IMR-90 (cell line): ENCODE measurements around the gene RAB31. TPM values are rescaled to one million over a fixed set of nuclear protein-coding genes. Genes with fewer than 3 reads are reported as not detected.

Experiments
- ATAC-seq: fragments of 200-7000 bp; cut with Tn5 transposase; 2 replicates; pipeline ENCODE4 v1.9.1; 2020; ENCODE audit warnings: low read depth, mild to moderate bottlenecking, moderate library complexity
- BruUV-seq: library from RNA; stranded (reverse); fragments of 400-500 nt; replicated peaks from 2 replicates; lab custom pipeline; 2021; lab: Mats Ljungman, UMichigan
- CTCF ChIA-PET: fragments of 300-600 bp; formaldehyde crosslinking; extraction: SDS; loops from one replicate; lab custom pipeline; 2021; ENCODE audit warnings: antibody characterized with exemption; lab: Yijun Ruan, JAX
- POLR2A ChIA-PET: fragments of 300-600 bp; sonication (Branson Sonifier 250); formaldehyde crosslinking; loops from one replicate; lab custom pipeline; 2022; ENCODE audit warnings: antibody characterized with exemption; ENCODE audit not compliant: unreplicated experiment; lab: Charles Lee
- DNase-seq: peaks from one replicate; pipeline ENCODE4 v3.0.0; 2013
- H2AFZ ChIP-seq: replicated peaks from 2 replicates; pipeline ENCODE3; 2013; ENCODE audit warnings: low read length, mild to moderate bottlenecking; ENCODE audit not compliant: poor library complexity
- H2AK5ac ChIP-seq: 2 replicates; pipeline ENCODE4 v1.6.1; 2013; ENCODE audit warnings: low read depth, low read length, inconsistent platforms
- H2AK9ac ChIP-seq: replicated peaks from 2 replicates; pipeline ENCODE3; 2013; ENCODE audit warnings: mild to moderate bottlenecking, low read depth, low read length, moderate library complexity; ENCODE audit not compliant: poor library complexity
- H2BK120ac ChIP-seq: 2 replicates; pipeline ENCODE4 v1.6.1; 2013; ENCODE audit warnings: low read depth, low read length, inconsistent platforms
- H2BK15ac ChIP-seq: 3 replicates; pipeline ENCODE4 v1.6.1; 2013; ENCODE audit warnings: low read depth, low read length, inconsistent platforms
- H2BK20ac ChIP-seq: 2 replicates; pipeline ENCODE4 v1.6.1; 2013; ENCODE audit warnings: low read depth, mild to moderate bottlenecking, inconsistent platforms, low read length, moderate library complexity
- H2BK5ac ChIP-seq: 2 replicates; pipeline ENCODE4 v1.6.1; 2013; ENCODE audit warnings: mild to moderate bottlenecking, low read depth, low read length, inconsistent platforms; ENCODE audit not compliant: poor library complexity, severe bottlenecking
- H3K14ac ChIP-seq: replicated peaks from 2 replicates; pipeline ENCODE4 v1.6.1; 2013; ENCODE audit warnings: low read depth, low read length, inconsistent platforms
- H3K18ac ChIP-seq: 2 replicates; pipeline ENCODE4 v1.6.1; 2013; ENCODE audit warnings: low read depth, low read length, control low read depth
- H3K23ac ChIP-seq: 2 replicates; pipeline ENCODE4 v1.6.1; 2013; ENCODE audit warnings: low read depth, low read length, inconsistent platforms
- H3K27ac ChIP-seq: 2 replicates; pipeline ENCODE4 v1.5.1; 2013; ENCODE audit warnings: mild to moderate bottlenecking, control low read depth, low read length; ENCODE audit not compliant: insufficient read depth
- H3K27me3 ChIP-seq: 2 replicates; pipeline ENCODE4 v1.6.1; 2013; ENCODE audit warnings: low read length; ENCODE audit not compliant: control insufficient read depth, insufficient read depth
- H3K36me3 ChIP-seq: 2 replicates; pipeline ENCODE4 v1.6.1; 2013; ENCODE audit warnings: low read length, mixed read lengths; ENCODE audit not compliant: control insufficient read depth, insufficient read depth
- H3K4ac ChIP-seq: 2 replicates; pipeline ENCODE4 v1.6.1; 2013; ENCODE audit warnings: low read depth, low read length, inconsistent platforms
- H3K4me1 ChIP-seq: 2 replicates; pipeline ENCODE4 v1.6.1; 2013; ENCODE audit warnings: low read length, mixed read lengths; ENCODE audit not compliant: control insufficient read depth, insufficient read depth
- H3K4me2 ChIP-seq: 2 replicates; pipeline ENCODE4 v1.6.1; 2013; ENCODE audit warnings: low read depth, mild to moderate bottlenecking, control low read depth, low read length, moderate library complexity
- H3K4me3 ChIP-seq: 2 replicates; pipeline ENCODE4 v1.5.1; 2013; ENCODE audit warnings: low read depth, mild to moderate bottlenecking, control low read depth, low read length, moderate library complexity; ENCODE audit not compliant: insufficient read depth
- H3K56ac ChIP-seq: 2 replicates; pipeline ENCODE4 v1.6.1; 2013; ENCODE audit warnings: low read length, inconsistent platforms; ENCODE audit not compliant: insufficient read depth; ENCODE audit errors: extremely low read depth
- H3K79me1 ChIP-seq, 2 experiments: 2 replicates each; pipeline ENCODE4 v1.6.1; 2013; ENCODE audit warnings: low read length in 2 of 2, inconsistent platforms in 1 of 2, low read depth in 1 of 2
- H3K9ac ChIP-seq: 2 replicates; pipeline ENCODE4 v1.6.1; 2013; ENCODE audit warnings: low read depth, low read length, control low read depth
- H3K9me1 ChIP-seq: 2 replicates; pipeline ENCODE4 v1.6.1; 2013; ENCODE audit warnings: low read length, inconsistent platforms; ENCODE audit not compliant: insufficient read depth
- H3K9me3 ChIP-seq: 2 replicates; pipeline ENCODE4 v1.6.1; 2013; ENCODE audit warnings: low read length; ENCODE audit not compliant: control insufficient read depth, insufficient read depth
- H4K20me1 ChIP-seq: 2 replicates; pipeline ENCODE4 v1.6.1; 2013; ENCODE audit warnings: low read length, inconsistent platforms; ENCODE audit not compliant: insufficient read depth
- H4K5ac ChIP-seq: 2 replicates; pipeline ENCODE4 v1.6.1; 2013; ENCODE audit warnings: mild to moderate bottlenecking, low read depth, low read length, control low read depth
- H4K8ac ChIP-seq, 2 experiments: 2 replicates each; pipeline ENCODE4 v1.6.1; 2013; ENCODE audit warnings: low read depth in 2 of 2, low read length in 2 of 2, control low read depth in 1 of 2, inconsistent platforms in 1 of 2
- H4K91ac ChIP-seq: 2 replicates; pipeline ENCODE4 v1.6.1; 2013; ENCODE audit warnings: low read depth, low read length, inconsistent platforms; ENCODE audit not compliant: insufficient read depth
- BHLHE40 ChIP-seq: fragments of 150-350 bp; IDR thresholded peaks from 2 replicates; pipeline ENCODE4 v1.6.1; 2016; ENCODE audit warnings: mild to moderate bottlenecking, low read depth, low read length
- CEBPB ChIP-seq: IDR thresholded peaks from 2 replicates; pipeline ENCODE4 v1.6.1; 2012; ENCODE audit warnings: low read depth, low read length, improper control_type of control experiment
- CHD1 ChIP-seq: IDR thresholded peaks from 2 replicates; pipeline ENCODE4 v1.6.1; 2012; ENCODE audit warnings: low read depth, low read length, improper control_type of control experiment
- FOS ChIP-seq: fragments of 150-350 bp; IDR thresholded peaks from 2 replicates; pipeline ENCODE4 v1.6.1; 2016; ENCODE audit warnings: low read depth, low read length
- MAFK ChIP-seq: IDR thresholded peaks from 2 replicates; pipeline ENCODE4 v1.6.1; 2012; ENCODE audit warnings: low read depth, low read length, improper control_type of control experiment
- MAZ ChIP-seq: IDR thresholded peaks from 2 replicates; pipeline ENCODE4 v1.6.1; 2012; ENCODE audit warnings: low read depth, mild to moderate bottlenecking, low read length, improper control_type of control experiment, moderate library complexity, borderline replicate concordance
- MXI1 ChIP-seq: IDR thresholded peaks from 2 replicates; pipeline ENCODE4 v1.6.1; 2012; ENCODE audit warnings: low read depth, mild to moderate bottlenecking, low read length, moderate library complexity, borderline replicate concordance
- NFE2L2 ChIP-seq: fragments of 150-350 bp; IDR thresholded peaks from 2 replicates; pipeline ENCODE4 v1.6.1; 2016; ENCODE audit warnings: low read depth, mild to moderate bottlenecking, low read length
- POLR2A ChIP-seq: IDR thresholded peaks from 2 replicates; pipeline ENCODE4 v1.6.1; 2012; ENCODE audit warnings: mild to moderate bottlenecking, low read depth, low read length
- RAD21 ChIP-seq: IDR thresholded peaks from 2 replicates; pipeline ENCODE4 v1.6.1; 2012; ENCODE audit warnings: low read length, improper control_type of control experiment
- RCOR1 ChIP-seq: IDR thresholded peaks from 2 replicates; pipeline ENCODE4 v1.6.1; 2012; ENCODE audit warnings: mild to moderate bottlenecking, low read length, improper control_type of control experiment; ENCODE audit not compliant: insufficient replicate concordance
- RFX5 ChIP-seq: IDR thresholded peaks from 2 replicates; pipeline ENCODE4 v1.8.0; 2012; ENCODE audit warnings: low read depth, mild to moderate bottlenecking, low read length, moderate library complexity
- SMC3 ChIP-seq: fragments of 150-350 bp; IDR thresholded peaks from 2 replicates; pipeline ENCODE4 v1.6.1; 2016; ENCODE audit warnings: low read depth, mild to moderate bottlenecking, antibody characterized with exemption, low read length, moderate library complexity
- whole genome bisulfite sequencing, 2 experiments: methylation state at CpG; one replicate each; pipeline versions ENCODE4 v1.1.5 to v1.1.7; 2013; ENCODE audit warnings: missing lambda C conversion rate in 2 of 2; ENCODE audit not compliant: insufficient read length in 1 of 2; ENCODE audit errors: extremely low coverage in 2 of 2; 5-methylcytosine and 5-hydroxymethylcytosine counted together
- dilution Hi-C: fragments of 300-500 bp; cut with HindIII; formaldehyde crosslinking; loops from one replicate; pipeline ENCODE4 v1.14.3; 2018; ENCODE audit warnings: low sequenced_read_pairs; ENCODE audit not compliant: unreplicated experiment
- in situ Hi-C: fragments of 300-500 bp; cut with MboI; formaldehyde crosslinking; loops from 3 replicates; pipeline ENCODE4 v1.14.3; 2019; ENCODE audit warnings: low sequenced_read_pairs, inconsistent platforms, mixed read lengths
- intact Hi-C: fragments of 100-400 bp; cut with micrococcal nuclease; formaldehyde crosslinking; loops from 2 replicates; pipeline ENCODE4 v1.10.0; 2022
- polyA plus RNA-seq, 3 experiments: library from polyadenylated mRNA; depleted of rRNA; stranded (reverse); fragments of >200 nt; gene quantifications; 2 replicates each; pipeline ENCODE4 v1.2.3, GENCODE V29; 2012; ENCODE audit warnings: low replicate concordance in 1 of 3
- total RNA-seq: library from RNA; depleted of rRNA; stranded (reverse); fragments of >200 nt; gene quantifications from 2 replicates; pipeline ENCODE4 v1.2.3, GENCODE V29; 2012
- TF ChIP-seq, protein P1 (sequence below): conservative IDR thresholded peaks from 2 replicates; pipeline ENCODE4 v1.5.1; 2012; ENCODE audit warnings: mild to moderate bottlenecking, low read depth, low read length, improper control_type of control experiment
- TF ChIP-seq, protein P2 (sequence below): fragments of 150-350 bp; IDR thresholded peaks from 2 replicates; pipeline ENCODE4 v1.6.1; 2016; ENCODE audit warnings: low read depth, mild to moderate bottlenecking, low read length, moderate library complexity, borderline replicate concordance
- TF ChIP-seq, protein P3 (sequence below): fragments of 150-350 bp; IDR thresholded peaks from 2 replicates; pipeline ENCODE4 v1.6.1; 2017; ENCODE audit warnings: mild to moderate bottlenecking, antibody characterized with exemption, low read length, low read depth

The RAB31 gene
- total and polyA plus RNA-seq, 2 of the 4 experiments (the other 2 are of a cell fraction) = 13.8 to 26.9 TPM

DNA sequence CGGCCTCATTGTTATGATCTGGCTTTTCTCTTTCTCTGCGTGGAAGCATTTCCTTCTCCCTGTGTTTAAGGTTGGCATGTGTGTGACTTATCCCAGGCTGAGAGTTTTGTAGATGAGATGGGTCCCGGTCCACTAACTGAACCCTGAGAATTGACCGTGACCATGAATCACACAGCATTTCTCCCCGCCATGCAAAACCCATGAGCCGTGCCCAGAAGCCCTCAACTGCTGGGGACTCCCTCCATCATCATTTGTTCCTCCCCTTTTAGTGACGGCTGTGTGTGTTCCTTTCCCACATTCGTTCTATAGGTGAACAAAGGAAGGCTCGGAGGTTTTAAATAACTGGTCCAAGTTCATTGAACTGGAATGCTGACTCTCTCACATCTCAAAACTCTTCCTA lies 147.6 kb downstream of the RAB31 start:
- no peak overlapping the region for H2AK9ac ChIP-seq
- H4K5ac ChIP-seq = no peak overlapping the region; the same call in 1 of the 2 replicates
- peaks cover 7% of the 10 kb centered on the region for H3K4me1 ChIP-seq
- intact Hi-C loops = no loop called here
- H3K9me3 ChIP-seq = 0 out of 2 replicates have a peak, but pooled peaks cover 2% of the 10 kb centered on the region
- no peak overlapping the region for H2BK15ac ChIP-seq
- H2AK5ac ChIP-seq = no peak overlapping the region
- no peak overlapping the region for H4K8ac ChIP-seq
- H3K4me2 ChIP-seq = no peak overlapping the region
- no peaks in the 10 kb centered on the region; the same call in 1 of the 2 replicates for H4K20me1 ChIP-seq
- no peak overlapping the region for H4K91ac ChIP-seq
- no peak overlapping the region for H3K56ac ChIP-seq
- no peaks in the 10 kb centered on the region for H3K27me3 ChIP-seq
- DNase-seq (no peak), ATAC-seq (no peak)
- no peaks in the 10 kb centered on the region for H3K36me3 ChIP-seq
- POLR2A ChIA-PET = no interaction called here
- no peak overlapping the region for H3K4ac ChIP-seq
- peak overlapping the region; percentile 5; the same call in 1 of the 2 replicates for H2BK20ac ChIP-seq
- no peak overlapping the region for H3K27ac ChIP-seq
- peaks cover 3% of the 10 kb centered on the region; the same call in 1 of the 2 replicates for H3K9me1 ChIP-seq
- H2BK5ac ChIP-seq = no peak overlapping the region
- peaks cover 6 to 9% of the 10 kb centered on the region in 2 experiments; a peak in 3 of 4 replicates for H3K79me1 ChIP-seq
- H3K14ac ChIP-seq = no peak overlapping the region
- in situ Hi-C loops = no loop called here
- dilution Hi-C loops = no loop called here
- no peak overlapping the region for H3K23ac ChIP-seq
- TF ChIP-seq RAD21 (no peak), CHD1 (no peak), MAZ (no peak), NFE2L2 (no peak), POLR2A (no peak), FOS (no peak), BHLHE40 (no peak), MXI1 (no peak), MAFK (no peak), SMC3 (no peak), CEBPB (no peak), RFX5 (no peak), RCOR1 (no peak)
- TF ChIP-seq, protein P1, sequence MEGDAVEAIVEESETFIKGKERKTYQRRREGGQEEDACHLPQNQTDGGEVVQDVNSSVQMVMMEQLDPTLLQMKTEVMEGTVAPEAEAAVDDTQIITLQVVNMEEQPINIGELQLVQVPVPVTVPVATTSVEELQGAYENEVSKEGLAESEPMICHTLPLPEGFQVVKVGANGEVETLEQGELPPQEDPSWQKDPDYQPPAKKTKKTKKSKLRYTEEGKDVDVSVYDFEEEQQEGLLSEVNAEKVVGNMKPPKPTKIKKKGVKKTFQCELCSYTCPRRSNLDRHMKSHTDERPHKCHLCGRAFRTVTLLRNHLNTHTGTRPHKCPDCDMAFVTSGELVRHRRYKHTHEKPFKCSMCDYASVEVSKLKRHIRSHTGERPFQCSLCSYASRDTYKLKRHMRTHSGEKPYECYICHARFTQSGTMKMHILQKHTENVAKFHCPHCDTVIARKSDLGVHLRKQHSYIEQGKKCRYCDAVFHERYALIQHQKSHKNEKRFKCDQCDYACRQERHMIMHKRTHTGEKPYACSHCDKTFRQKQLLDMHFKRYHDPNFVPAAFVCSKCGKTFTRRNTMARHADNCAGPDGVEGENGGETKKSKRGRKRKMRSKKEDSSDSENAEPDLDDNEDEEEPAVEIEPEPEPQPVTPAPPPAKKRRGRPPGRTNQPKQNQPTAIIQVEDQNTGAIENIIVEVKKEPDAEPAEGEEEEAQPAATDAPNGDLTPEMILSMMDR = no peak
- TF ChIP-seq, protein P2, sequence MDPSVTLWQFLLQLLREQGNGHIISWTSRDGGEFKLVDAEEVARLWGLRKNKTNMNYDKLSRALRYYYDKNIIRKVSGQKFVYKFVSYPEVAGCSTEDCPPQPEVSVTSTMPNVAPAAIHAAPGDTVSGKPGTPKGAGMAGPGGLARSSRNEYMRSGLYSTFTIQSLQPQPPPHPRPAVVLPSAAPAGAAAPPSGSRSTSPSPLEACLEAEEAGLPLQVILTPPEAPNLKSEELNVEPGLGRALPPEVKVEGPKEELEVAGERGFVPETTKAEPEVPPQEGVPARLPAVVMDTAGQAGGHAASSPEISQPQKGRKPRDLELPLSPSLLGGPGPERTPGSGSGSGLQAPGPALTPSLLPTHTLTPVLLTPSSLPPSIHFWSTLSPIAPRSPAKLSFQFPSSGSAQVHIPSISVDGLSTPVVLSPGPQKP = no peak
- TF ChIP-seq, protein P3, sequence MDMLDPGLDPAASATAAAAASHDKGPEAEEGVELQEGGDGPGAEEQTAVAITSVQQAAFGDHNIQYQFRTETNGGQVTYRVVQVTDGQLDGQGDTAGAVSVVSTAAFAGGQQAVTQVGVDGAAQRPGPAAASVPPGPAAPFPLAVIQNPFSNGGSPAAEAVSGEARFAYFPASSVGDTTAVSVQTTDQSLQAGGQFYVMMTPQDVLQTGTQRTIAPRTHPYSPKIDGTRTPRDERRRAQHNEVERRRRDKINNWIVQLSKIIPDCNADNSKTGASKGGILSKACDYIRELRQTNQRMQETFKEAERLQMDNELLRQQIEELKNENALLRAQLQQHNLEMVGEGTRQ = no peak
- no peak overlapping the region for H3K9ac ChIP-seq
- CTCF ChIA-PET = no interaction called here
- 83% methylated on average over 3 of the region's 9 CpGs; no CpG with 5 or more reads in 1 of the 2 experiments for WGBS, 2 experiments
- H2AFZ ChIP-seq = no peak overlapping the region
- no TSS peak for BruUV-seq
- peak overlapping the region; percentile 1; the same call in 1 of the 2 replicates for H3K18ac ChIP-seq
- no peak overlapping the region for H3K4me3 ChIP-seq
- no peak overlapping the region for H2BK120ac ChIP-seq
